ENCODE data around the gene CEP350. TPM values are rescaled to one million over a fixed set of nuclear protein-coding genes. Genes with fewer than 3 reads are reported as not detected.

CEP350 gene
- total RNA-seq, 1 donor from 2014 or later = 71.5 TPM

- Histone ChIP-seq H3K4me1 (ENCODE audit: control insufficient read depth in 3 of 3, insufficient read depth in 3 of 3, low read length in 3 of 3) (peaks cover 22 to 45% (median 24%) of the 10 kb centered on the region in 3 donors), H3K4me3 (ENCODE audit: low read length in 3 of 3) (no peak overlapping the region)
These were observed 203.8 kb downstream of the CEP350 start for GRCh38 chr1:180158149-180159147.

GRCh38 chr1:180160357-180160756, 205.7 kb downstream of the CEP350 start:
- H3K27ac ChIP-seq (ENCODE audit: low read depth, low read length) = no peak overlapping the region
- H3K4me3 ChIP-seq (ENCODE audit: low read length in 3 of 3) = no peak overlapping the region
- no peaks in the 10 kb centered on the region for H3K36me3 ChIP-seq (ENCODE audit: control insufficient read depth in 3 of 3, insufficient read depth in 3 of 3, low read length in 3 of 3)
- H3K9me3 ChIP-seq (ENCODE audit: control insufficient read depth in 3 of 3, low read length in 3 of 3) = no peaks in the 10 kb centered on the region
- no peaks in the 10 kb centered on the region for H3K27me3 ChIP-seq (ENCODE audit: control insufficient read depth in 3 of 3, insufficient read depth in 3 of 3, low read length in 3 of 3)
- H3K9ac ChIP-seq (ENCODE audit: low read depth in 1 of 3, low read length in 3 of 3) = no peak overlapping the region
- peaks cover 23 to 37% (median 25%) of the 10 kb centered on the region in 3 donors for H3K4me1 ChIP-seq (ENCODE audit: control insufficient read depth in 3 of 3, insufficient read depth in 3 of 3, low read length in 3 of 3)

More at GRCh38 chr1:180158149-180159147, 203.8 kb downstream of the CEP350 start:
- Histone ChIP-seq H3K9me3 (ENCODE audit: control insufficient read depth in 3 of 3, low read length in 3 of 3) (no peaks in the 10 kb centered on the region), H3K27me3 (ENCODE audit: control insufficient read depth in 3 of 3, insufficient read depth in 3 of 3, low read length in 3 of 3) (no peaks in the 10 kb centered on the region), H3K9ac (ENCODE audit: low read depth in 1 of 3, low read length in 3 of 3) (no peak overlapping the region), H3K36me3 (ENCODE audit: control insufficient read depth in 3 of 3, insufficient read depth in 3 of 3, low read length in 3 of 3) (no peaks in the 10 kb centered on the region), H3K27ac (ENCODE audit: low read depth, low read length) (no peak overlapping the region)

GRCh38 chr1:180163041-180163440, 208.4 kb downstream of the CEP350 start:
- Histone ChIP-seq H3K9ac (ENCODE audit: low read depth in 1 of 3, low read length in 3 of 3) (no peak overlapping the region), H3K9me3 (ENCODE audit: control insufficient read depth in 3 of 3, low read length in 3 of 3) (no peaks in the 10 kb centered on the region), H3K27me3 (ENCODE audit: control insufficient read depth in 3 of 3, insufficient read depth in 3 of 3, low read length in 3 of 3) (no peaks in the 10 kb centered on the region), H3K4me1 (ENCODE audit: control insufficient read depth in 3 of 3, insufficient read depth in 3 of 3, low read length in 3 of 3) (peaks cover 32 to 40% (median 34%) of the 10 kb centered on the region in 3 donors), H3K4me3 (ENCODE audit: low read length in 3 of 3) (no peak overlapping the region), H3K27ac (ENCODE audit: low read depth, low read length) (no peak overlapping the region), H3K36me3 (ENCODE audit: control insufficient read depth in 3 of 3, insufficient read depth in 3 of 3, low read length in 3 of 3) (no peaks in the 10 kb centered on the region)

Other genes with a start within 250 kb of the CEP350 start
- gene FAM163A, start 211.5 kb upstream of the CEP350 start, total RNA-seq = under 0.01 TPM
- 34.4 TPM for gene TOR1AIP2, start 77.0 kb upstream of the CEP350 start, total RNA-seq
- gene TOR1AIP1, start 72.5 kb upstream of the CEP350 start, total RNA-seq = 28.7 TPM
- 4.2 TPM for gene QSOX1, start 200.1 kb downstream of the CEP350 start, total RNA-seq

Measured in skeletal muscle tissue (tissue), 4 donors.